Activated T-cell treated with anti-CD3 and anti-CD28 coated beads for 1 hour (primary cell): Measurements from ENCODE around the gene SRD5A2.
"Not testable (repeated sequence)": the region's sequence is repeated elsewhere in the genome, so short reads cannot be mapped to it uniquely, and the experiment has no call there.

Experiments
- DNase-seq: peaks from one replicate; pipeline ENCODE4 v3.0.0-alpha.2; 2020; ENCODE audit warnings: low read depth

Gene SRD5A2

DNA sequence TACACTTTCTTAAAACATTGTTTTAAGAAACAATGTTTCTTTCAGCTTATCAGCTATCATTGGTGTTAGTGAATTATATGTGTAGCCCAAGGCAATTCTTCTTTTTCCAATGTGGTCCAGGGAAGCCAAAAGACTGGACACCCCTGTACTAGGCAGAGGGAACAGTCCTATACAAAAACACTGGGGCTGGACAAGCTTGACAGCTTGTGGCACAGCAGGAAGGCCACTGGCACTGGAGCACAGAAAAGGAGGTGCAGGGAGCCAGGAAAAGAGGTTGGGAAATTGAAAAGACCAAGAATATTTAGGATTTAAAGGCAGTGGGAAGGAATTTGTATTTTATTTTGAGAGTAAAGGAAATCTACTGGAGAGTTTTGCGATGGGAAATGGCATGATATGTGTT lies 47.7 kb downstream of the SRD5A2 start:
- no peak for DNase-seq

GRCh38 chr2:31531101-31531500 lies 49.6 kb downstream of the SRD5A2 start:
- DNase-seq, result no peak

DNA sequence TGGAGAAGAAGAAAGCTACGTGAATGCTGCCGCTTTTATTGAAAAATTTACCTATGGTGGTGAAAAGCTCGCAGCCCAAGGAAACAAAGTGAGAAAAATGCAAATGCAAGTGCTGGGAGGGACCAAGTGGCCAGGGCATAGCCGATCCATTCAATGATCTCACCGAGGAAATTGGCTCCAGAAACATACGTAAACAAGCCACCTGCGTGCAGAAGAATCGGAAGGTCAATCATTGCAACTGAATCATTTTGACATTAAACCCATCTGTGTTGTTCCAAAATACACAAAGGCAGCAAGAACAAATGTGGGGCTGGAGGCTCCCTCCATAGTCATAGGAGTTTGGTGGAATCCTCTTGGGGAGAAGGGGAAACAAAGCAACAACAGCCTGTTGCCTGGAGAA lies 51.5 kb downstream of the SRD5A2 start:
- DNase-seq, result no peak

- no peak for DNase-seq
These were observed 51.9 kb downstream of the SRD5A2 start for GRCh38 chr2:31528823-31529222.

DNA sequence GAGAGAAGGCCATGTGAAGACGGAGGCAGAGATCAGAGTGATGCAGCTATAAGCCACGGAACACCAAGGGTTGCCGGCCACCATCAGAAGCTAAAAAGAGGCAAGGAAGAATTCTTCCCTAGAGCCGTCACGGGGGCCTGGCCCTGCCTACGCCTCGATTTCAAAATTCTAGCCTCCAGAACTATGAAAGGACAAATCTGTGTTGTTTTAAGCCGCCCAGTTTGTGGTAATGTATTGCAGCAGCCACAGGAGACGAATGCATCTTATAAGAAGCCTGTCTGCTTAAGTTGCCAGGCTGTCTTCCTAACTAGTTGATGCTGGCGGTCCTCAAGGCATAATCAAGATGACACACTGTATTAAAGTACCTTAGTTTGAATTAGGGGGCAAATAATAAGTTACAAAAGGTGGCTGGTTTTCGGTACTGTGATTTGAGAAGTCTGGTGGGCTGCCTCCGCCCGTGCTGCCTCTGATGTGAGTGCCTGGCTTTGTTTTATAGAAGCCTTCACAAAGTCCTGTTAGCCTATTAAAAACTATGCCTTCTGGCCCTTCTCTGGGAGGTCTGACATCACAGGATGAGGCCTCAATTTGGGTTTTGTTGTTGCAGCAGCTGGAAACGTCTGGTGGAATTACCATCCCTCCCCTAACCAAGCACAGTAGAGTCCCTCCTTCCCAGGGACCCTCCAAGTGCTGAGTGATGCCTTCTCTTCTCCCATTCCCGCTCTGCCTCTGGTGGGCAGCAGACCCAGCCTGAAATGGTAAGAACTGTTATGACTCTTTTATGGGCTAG lies 53.6 kb downstream of the SRD5A2 start:
- DNase-seq, result no peak

DNA sequence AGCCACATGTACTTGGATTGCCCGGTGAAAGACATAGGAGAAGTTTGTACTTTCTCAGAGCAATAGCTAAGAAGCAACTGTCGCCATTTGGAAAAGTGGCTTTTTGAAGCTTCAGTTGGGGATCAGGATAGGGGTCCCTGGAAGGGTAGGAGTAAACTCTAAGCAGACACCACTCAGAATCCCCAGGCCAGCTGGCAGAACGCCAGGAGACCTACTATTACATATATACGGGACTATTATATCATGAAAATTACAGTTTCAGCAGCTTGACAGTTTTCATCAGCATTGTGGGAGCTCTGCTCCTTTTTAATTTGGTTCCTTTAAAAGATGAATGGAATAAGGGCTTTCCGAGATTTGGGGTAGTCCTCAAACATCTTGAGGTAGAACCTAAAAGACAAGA lies 54.9 kb downstream of the SRD5A2 start:
- DNase-seq, result no peak

- DNase-seq, result no peak
These were observed 56.1 kb downstream of the SRD5A2 start for GRCh38 chr2:31524592-31524991.

- DNase-seq, result peak; percentile 47
These were observed 56.8 kb downstream of the SRD5A2 start for GRCh38 chr2:31523871-31524492.

DNA sequence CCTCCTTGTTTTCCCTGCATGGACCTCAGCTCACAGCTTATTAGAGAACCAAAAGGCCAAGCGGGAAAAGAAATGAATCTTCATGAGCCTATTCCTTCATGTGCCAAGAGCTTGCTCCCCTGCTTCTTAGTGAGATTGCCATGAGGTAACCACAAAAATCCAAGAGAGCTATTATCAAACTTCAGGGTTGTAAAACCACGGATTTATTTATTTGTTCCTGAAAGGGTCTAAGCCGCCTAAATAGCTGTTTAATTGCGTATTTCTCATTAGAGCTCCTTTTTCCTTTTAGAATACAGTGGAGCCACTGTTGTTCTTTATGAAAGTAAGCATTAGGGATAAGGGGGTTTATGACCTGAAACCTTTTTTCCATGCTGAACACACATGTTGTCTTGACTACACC lies 58.0 kb downstream of the SRD5A2 start:
- DNase-seq, result no peak

GRCh38 chr2:31517442-31518203 lies 63.1 kb downstream of the SRD5A2 start:
- no peak for DNase-seq

DNA sequence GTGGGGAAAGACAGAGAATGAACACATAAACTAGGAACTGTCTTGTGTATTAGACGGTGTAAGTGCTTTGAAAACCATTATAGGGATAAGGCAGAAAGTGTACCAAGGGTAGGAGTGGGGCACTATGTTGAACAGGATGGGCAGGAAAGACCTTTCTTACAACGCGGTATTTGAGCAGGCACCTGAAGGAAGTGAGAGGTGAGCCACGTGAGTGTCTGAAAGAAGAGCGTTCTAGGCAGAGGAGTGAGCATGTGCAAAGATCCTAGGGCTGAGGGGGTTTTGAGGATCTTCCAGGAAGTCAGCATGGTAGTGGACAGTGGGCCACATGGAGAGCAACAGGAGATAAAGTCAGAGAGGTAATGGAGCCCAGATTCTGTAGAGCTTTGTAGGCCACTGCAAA lies 65.2 kb downstream of the SRD5A2 start:
- no peak for DNase-seq

- no peak for DNase-seq
These were observed 67.2 kb downstream of the SRD5A2 start for GRCh38 chr2:31513553-31513952.

DNA sequence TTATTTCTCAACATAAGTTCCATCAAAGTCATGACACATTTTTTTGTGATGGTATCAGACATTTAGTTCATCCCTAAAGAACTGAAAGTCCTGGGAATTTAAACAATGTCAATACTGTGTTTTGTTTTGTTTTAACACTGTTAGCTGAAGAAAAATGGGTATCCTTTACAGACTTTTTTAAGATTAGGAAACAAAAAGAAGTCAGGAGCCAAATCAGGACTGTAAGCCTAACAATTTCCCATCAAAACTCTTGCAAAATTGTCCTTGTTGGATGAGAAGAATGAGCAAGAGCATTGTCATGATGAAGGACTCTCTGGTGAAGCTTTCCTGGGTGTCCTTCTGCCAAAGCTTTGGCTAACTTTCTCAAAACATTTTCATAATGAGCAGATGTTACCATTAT lies 69.4 kb downstream of the SRD5A2 start:
- DNase-seq, result no peak

DNA sequence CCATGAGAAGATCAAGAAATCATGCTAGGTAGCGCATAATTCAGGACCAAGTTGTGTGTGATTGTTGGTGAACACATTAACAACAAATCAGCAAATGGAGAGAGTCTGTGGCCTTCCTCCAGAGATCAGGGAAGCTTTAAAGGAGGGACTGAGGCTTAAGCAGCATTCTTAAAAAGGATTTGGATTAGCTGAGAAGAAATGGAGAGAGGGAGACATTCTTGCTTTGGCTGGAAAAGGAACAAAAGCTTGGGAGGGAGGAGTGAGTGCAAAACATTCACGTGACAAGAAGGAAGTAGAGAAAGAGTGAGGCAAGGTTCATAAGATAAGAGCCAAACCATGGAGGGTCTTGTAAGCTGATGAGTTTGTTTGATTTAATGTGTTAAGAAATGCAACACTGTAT lies 75.6 kb downstream of the SRD5A2 start:
- no peak for DNase-seq

DNA sequence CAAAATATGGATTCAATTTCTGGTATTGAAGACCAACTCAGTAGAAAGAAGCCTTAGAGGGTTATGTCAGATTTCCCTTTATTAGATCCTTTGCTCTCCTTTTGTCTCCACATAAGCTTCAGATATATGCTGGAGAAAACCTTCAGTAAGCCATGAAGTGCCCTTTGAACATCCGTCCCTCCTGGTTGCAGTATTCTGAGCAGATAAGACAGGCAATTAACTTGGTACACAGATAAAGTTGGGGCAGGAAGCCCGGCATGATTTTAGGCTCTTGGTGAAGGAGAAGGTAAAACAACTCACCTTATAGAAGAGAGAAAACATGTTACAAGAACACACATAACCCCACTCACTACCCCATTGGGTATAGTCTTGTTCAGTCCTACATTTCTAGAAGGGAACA lies 76.4 kb downstream of the SRD5A2 start:
- no peak for DNase-seq

DNA sequence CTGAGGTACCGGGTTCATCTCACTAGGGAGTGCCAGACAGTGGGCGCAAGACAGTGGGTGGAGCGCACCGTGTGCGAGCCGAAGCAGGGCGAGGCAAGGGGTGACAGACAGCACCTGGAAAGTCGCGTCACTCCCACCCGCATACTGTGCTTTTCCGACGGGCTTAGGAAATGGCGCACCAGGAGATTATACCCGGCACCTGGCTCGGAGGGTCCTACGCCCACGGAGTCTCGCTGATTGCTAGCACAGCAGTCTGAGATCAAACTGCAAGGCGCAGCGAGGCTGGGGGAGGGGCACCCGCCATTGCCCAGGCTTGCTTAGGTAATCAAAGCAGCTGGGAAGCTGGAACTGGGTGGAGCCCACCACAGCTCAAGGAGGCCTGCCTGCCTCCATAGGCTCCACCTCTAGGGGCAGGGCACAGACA lies 84.3 kb downstream of the SRD5A2 start:
- DNase-seq, result not testable (repeated sequence)

DNA sequence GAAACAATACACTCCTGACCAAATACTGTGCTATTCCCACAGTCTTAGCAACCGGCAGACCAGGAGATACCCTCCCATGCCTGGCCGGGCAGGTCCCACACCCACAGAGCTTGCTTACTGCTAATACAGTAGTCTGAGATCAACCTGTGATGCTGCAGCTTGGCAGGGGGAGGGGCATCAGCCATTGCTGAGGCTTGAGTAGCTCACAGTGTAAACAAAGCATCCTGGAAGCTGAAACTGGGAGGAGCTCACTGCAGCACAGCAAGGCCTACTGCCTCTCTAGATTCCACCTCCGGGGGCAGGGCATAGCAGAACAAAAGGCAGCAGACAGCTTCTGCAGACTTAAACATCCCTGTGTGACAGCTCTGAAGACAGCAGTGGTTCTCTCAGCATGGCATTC lies 91.4 kb downstream of the SRD5A2 start:
- not testable (repeated sequence) for DNase-seq

DNA sequence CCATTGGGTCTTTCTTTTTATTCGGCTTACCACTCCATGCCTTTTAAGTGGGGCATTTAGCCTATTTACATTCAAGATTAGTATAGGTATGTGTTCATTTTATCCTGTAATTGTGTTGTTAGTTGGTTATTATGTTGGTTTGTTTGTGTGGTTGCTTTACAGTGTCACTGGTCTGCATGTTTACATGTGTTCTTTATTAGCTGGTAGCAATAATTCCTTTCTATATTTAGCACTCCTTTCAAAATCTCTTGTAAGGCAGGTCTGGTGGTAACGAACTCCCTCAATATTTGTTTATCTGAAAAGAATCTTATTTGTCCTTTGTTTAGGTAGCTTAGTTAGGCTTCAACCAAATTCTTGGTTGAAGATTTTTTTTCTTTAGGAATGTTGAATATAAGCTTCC lies 97.5 kb downstream of the SRD5A2 start:
- DNase-seq, result no peak

- DNase-seq, result no peak
These were observed 104.1 kb downstream of the SRD5A2 start for GRCh38 chr2:31476511-31477180.

GRCh38 chr2:31475692-31476091 lies 105.0 kb downstream of the SRD5A2 start:
- no peak for DNase-seq

GRCh38 chr2:31474296-31474695 lies 106.4 kb downstream of the SRD5A2 start:
- DNase-seq, result no peak
